ENCODE data around the gene RAB28.

RAB28 gene

GRCh38 chr4:13527192-13527980 is 43.2 kb upstream of the RAB28 start:
- H4K20me1 ChIP-seq (ENCODE audit: insufficient read depth, low read length) = no peaks in the 10 kb centered on the region
- H3K79me2 ChIP-seq (ENCODE audit: low read length) = no peaks in the 10 kb centered on the region
- H3K27ac ChIP-seq (ENCODE audit: low read length) = no peak overlapping the region
- no peaks in the 10 kb centered on the region for H3K9me3 ChIP-seq (ENCODE audit: insufficient read depth, low read length)
- H3K36me3 ChIP-seq (replicated peaks; ENCODE audit: low read depth, low read length) = no peaks in the 10 kb centered on the region
- peaks cover 16% of the 10 kb centered on the region for H3K4me1 ChIP-seq (ENCODE audit: low read length)
- H3K9ac ChIP-seq (ENCODE audit: low read length) = peak overlapping the region; percentile 71; the same call in 1 of the 2 replicates
- peaks cover 27% of the 10 kb centered on the region for H3K27me3 ChIP-seq (ENCODE audit: low read depth, low read length)
- H3K4me2 ChIP-seq (ENCODE audit: low read length) = peak overlapping the region; percentile 99
- H3K4me3 ChIP-seq (ENCODE audit: low read length) = peak overlapping the region; percentile 86
- 0 out of 2 replicates have a peak overlapping the region, but pooled peaks have one; percentile 23 for H2AFZ ChIP-seq (ENCODE audit: low read depth, low read length)
- TF ChIP-seq EZH2phosphoT487 (IDR thresholded peaks at IDR 0.05; ENCODE audit: low read depth) = no peak
- TF ChIP-seq, protein P1, sequence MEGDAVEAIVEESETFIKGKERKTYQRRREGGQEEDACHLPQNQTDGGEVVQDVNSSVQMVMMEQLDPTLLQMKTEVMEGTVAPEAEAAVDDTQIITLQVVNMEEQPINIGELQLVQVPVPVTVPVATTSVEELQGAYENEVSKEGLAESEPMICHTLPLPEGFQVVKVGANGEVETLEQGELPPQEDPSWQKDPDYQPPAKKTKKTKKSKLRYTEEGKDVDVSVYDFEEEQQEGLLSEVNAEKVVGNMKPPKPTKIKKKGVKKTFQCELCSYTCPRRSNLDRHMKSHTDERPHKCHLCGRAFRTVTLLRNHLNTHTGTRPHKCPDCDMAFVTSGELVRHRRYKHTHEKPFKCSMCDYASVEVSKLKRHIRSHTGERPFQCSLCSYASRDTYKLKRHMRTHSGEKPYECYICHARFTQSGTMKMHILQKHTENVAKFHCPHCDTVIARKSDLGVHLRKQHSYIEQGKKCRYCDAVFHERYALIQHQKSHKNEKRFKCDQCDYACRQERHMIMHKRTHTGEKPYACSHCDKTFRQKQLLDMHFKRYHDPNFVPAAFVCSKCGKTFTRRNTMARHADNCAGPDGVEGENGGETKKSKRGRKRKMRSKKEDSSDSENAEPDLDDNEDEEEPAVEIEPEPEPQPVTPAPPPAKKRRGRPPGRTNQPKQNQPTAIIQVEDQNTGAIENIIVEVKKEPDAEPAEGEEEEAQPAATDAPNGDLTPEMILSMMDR (IDR thresholded peaks at IDR 0.05; ENCODE audit: low read depth, low read length) = no peak; the same call in 1 of the 2 replicates

- Histone ChIP-seq H3K27ac (ENCODE audit: low read length) (no peak overlapping the region), H3K4me3 (ENCODE audit: low read length) (no peak overlapping the region), H3K36me3 (replicated peaks; ENCODE audit: low read depth, low read length) (no peaks in the 10 kb centered on the region), H3K9me3 (ENCODE audit: insufficient read depth, low read length) (no peaks in the 10 kb centered on the region), H3K4me1 (ENCODE audit: low read length) (peaks cover 16% of the 10 kb centered on the region), H3K27me3 (ENCODE audit: low read depth, low read length) (peaks cover 27% of the 10 kb centered on the region), H2AFZ (ENCODE audit: low read depth, low read length) (no peak overlapping the region), H3K4me2 (ENCODE audit: low read length) (no peak overlapping the region), H4K20me1 (ENCODE audit: insufficient read depth, low read length) (no peaks in the 10 kb centered on the region), H3K79me2 (ENCODE audit: low read length) (no peaks in the 10 kb centered on the region), H3K9ac (ENCODE audit: low read length) (no peak overlapping the region)
- no peak for TF ChIP-seq EZH2phosphoT487 (IDR thresholded peaks at IDR 0.05; ENCODE audit: low read depth)
- TF ChIP-seq, protein P1 (IDR thresholded peaks at IDR 0.05; ENCODE audit: low read depth, low read length) = no peak
These were observed 42.5 kb upstream of the RAB28 start for GRCh38 chr4:13526658-13527057.

- Histone ChIP-seq H3K4me3 (ENCODE audit: low read length) (no peak overlapping the region), H3K9me3 (ENCODE audit: insufficient read depth, low read length) (no peaks in the 10 kb centered on the region), H3K27ac (ENCODE audit: low read length) (no peak overlapping the region), H3K79me2 (ENCODE audit: low read length) (no peaks in the 10 kb centered on the region), H3K4me1 (ENCODE audit: low read length) (peaks cover 16% of the 10 kb centered on the region), H3K4me2 (ENCODE audit: low read length) (no peak overlapping the region), H3K36me3 (replicated peaks; ENCODE audit: low read depth, low read length) (no peaks in the 10 kb centered on the region), H3K27me3 (ENCODE audit: low read depth, low read length) (peaks cover 27% of the 10 kb centered on the region), H4K20me1 (ENCODE audit: insufficient read depth, low read length) (no peaks in the 10 kb centered on the region), H2AFZ (ENCODE audit: low read depth, low read length) (no peak overlapping the region), H3K9ac (ENCODE audit: low read length) (no peak overlapping the region)
- TF ChIP-seq, protein P1 (IDR thresholded peaks at IDR 0.05; ENCODE audit: low read depth, low read length) = no peak
- no peak for TF ChIP-seq EZH2phosphoT487 (IDR thresholded peaks at IDR 0.05; ENCODE audit: low read depth)
These were observed 41.6 kb upstream of the RAB28 start for GRCh38 chr4:13525606-13526281.

DNA sequence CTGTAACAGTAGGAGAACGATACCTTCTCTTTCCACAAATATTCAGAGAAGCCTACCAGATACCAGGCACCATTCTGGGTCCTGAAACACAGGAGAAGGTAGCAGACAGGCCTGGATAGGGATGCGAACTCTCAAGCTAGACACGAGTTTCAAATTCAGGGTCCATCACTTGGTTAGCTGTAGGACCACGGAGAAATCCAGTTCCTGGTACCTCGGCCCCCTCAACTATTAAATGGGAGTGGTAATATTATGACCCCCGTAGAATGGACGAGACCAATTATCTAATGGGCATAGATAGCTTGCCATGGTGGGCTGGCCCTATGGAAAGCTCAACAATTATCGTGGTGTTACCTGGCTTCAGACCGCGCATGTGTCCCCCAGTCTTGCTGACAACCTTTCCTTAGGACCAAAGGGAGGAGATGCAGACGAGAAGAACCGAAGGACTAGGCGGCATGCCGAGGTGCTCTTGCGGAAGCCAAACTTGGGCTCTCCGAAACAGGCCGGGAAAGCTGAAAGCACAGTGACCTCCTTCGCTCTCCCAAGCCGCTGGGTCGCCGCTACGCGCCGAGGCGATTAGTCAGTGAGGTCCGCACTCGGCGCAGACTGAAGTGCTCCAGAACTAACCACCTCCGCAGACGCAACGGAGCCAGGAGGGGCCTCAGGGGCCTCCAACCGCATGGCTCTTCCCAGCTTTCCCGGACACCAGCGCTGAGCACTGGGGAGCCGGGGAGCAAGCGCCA is 40.5 kb upstream of the RAB28 start:
- H3K9ac ChIP-seq (ENCODE audit: low read length) = no peak overlapping the region
- H2AFZ ChIP-seq (ENCODE audit: low read depth, low read length) = no peak overlapping the region
- H3K79me2 ChIP-seq (ENCODE audit: low read length) = no peaks in the 10 kb centered on the region
- peaks cover 16% of the 10 kb centered on the region for H3K4me1 ChIP-seq (ENCODE audit: low read length)
- no peak overlapping the region for H3K27ac ChIP-seq (ENCODE audit: low read length)
- H3K27me3 ChIP-seq (ENCODE audit: low read depth, low read length) = peaks cover 21% of the 10 kb centered on the region
- no peak overlapping the region for H3K4me3 ChIP-seq (ENCODE audit: low read length)
- TF ChIP-seq, protein P1 (IDR thresholded peaks at IDR 0.05; ENCODE audit: low read depth, low read length) = no peak
- TF ChIP-seq EZH2phosphoT487 (IDR thresholded peaks at IDR 0.05; ENCODE audit: low read depth) = no peak
- H4K20me1 ChIP-seq (ENCODE audit: insufficient read depth, low read length) = no peaks in the 10 kb centered on the region
- H3K4me2 ChIP-seq (ENCODE audit: low read length) = no peak overlapping the region
- H3K36me3 ChIP-seq (replicated peaks; ENCODE audit: low read depth, low read length) = no peaks in the 10 kb centered on the region
- H3K9me3 ChIP-seq (ENCODE audit: insufficient read depth, low read length) = no peaks in the 10 kb centered on the region
